GM19035 (cell line): ENCODE measurements around the gene CAPN15.

Experiments
- ATAC-seq: cut with Tn5 transposase; IDR thresholded peaks from one replicate; pipeline ENCODE4 v1.9.1; 2021; ENCODE audit not compliant: unreplicated experiment

Gene CAPN15

GRCh38 chr16:560204-560700 lies 32.7 kb downstream of the CAPN15 start, which contains the start of gene PRR35:
TSS of gene PRR35 (plus strand) at chr16:560394. CDS start at chr16:563295, 2,901 bp downstream.
- ATAC-seq, result no peak

- ATAC-seq, result no peak
These were observed 33.3 kb downstream of the CAPN15 start for GRCh38 chr16:560701-561412.

GRCh38 chr16:561413-561794 lies 33.9 kb downstream of the CAPN15 start:
- no peak for ATAC-seq

- no peak for ATAC-seq
These were observed 34.7 kb downstream of the CAPN15 start for GRCh38 chr16:561957-562938.

GRCh38 chr16:563072-563644 lies 35.6 kb downstream of the CAPN15 start:
- ATAC-seq, result no peak

- no peak for ATAC-seq
These were observed 37.3 kb downstream of the CAPN15 start for GRCh38 chr16:564690-565418.

- no peak for ATAC-seq
These were observed 38.2 kb downstream of the CAPN15 start for GRCh38 chr16:565419-566330.

- ATAC-seq, result no peak
These were observed 39.2 kb downstream of the CAPN15 start, which contains the start of gene NHLRC4 for GRCh38 chr16:566475-567372. TSS of gene NHLRC4 (plus strand) at chr16:567005. CDS start at chr16:568048, 1,043 bp downstream.

- ATAC-seq, result no peak
These were observed 40.1 kb downstream of the CAPN15 start for GRCh38 chr16:567373-568256.

- no peak for ATAC-seq
These were observed 41.1 kb downstream of the CAPN15 start for GRCh38 chr16:568401-569258.

GRCh38 chr16:569445-570254 lies 42.1 kb downstream of the CAPN15 start, which contains the start of gene PIGQ:
TSS of gene PIGQ (plus strand) at chr16:569968. CDS start at chr16:574075, 4,107 bp downstream.
- no peak for ATAC-seq

GRCh38 chr16:572865-573650 lies 45.5 kb downstream of the CAPN15 start:
- ATAC-seq, result no peak

- ATAC-seq, result no peak
These were observed 46.7 kb downstream of the CAPN15 start for GRCh38 chr16:574021-574760.
